Neural crest cell (in vitro differentiated cells): ENCODE measurements around the gene TACR3. TPM values are rescaled to one million over a fixed set of nuclear protein-coding genes. Genes with fewer than 3 reads are reported as not detected.
"Not testable (repeated sequence)": the region's sequence is repeated elsewhere in the genome, so short reads cannot be mapped to it uniquely, and the experiment has no call there.

Experiments used
- DNase-seq: peaks from one replicate; pipeline ENCODE4 v3.0.0; 2021; ENCODE audit warnings: low read depth, mixed read lengths, low spot score
- H3K27ac Mint-ChIP-seq: one replicate; pipeline ENCODE4 v1.8.0; 2021; ENCODE audit warnings: mild to moderate bottlenecking, mixed read lengths; ENCODE audit not compliant: unreplicated experiment
- H3K27me3 Mint-ChIP-seq: 2 replicates; pipeline ENCODE4 v1.8.0; 2021; ENCODE audit warnings: low read depth, mild to moderate bottlenecking, mixed read lengths
- H3K36me3 Mint-ChIP-seq: 2 replicates; pipeline ENCODE4 v1.8.0; 2021; ENCODE audit warnings: low read depth, mild to moderate bottlenecking, mixed read lengths
- H3K4me1 Mint-ChIP-seq: 2 replicates; pipeline ENCODE4 v1.8.0; 2021; ENCODE audit warnings: mixed read lengths
- H3K4me3 Mint-ChIP-seq: one replicate; pipeline ENCODE4 v1.8.0; 2021; ENCODE audit warnings: mild to moderate bottlenecking, mixed read lengths
- H3K9me3 Mint-ChIP-seq: 2 replicates; pipeline ENCODE4 v1.8.0; 2021; ENCODE audit warnings: mixed read lengths
- total RNA-seq: library from RNA; stranded (reverse); gene quantifications from 2 replicates; pipeline ENCODE4 v1.2.1, GENCODE V29; 2021
- TF ChIP-seq, protein P1 (sequence below): fragments of 200-600 bp; sonication (generic); conservative IDR thresholded peaks from 2 replicates; pipeline ENCODE4 v1.5.0; 2021; ENCODE audit warnings: antibody characterized with exemption, mild to moderate bottlenecking

Gene TACR3
- total RNA-seq, 1 donor from 2014 or later, result 0.82 TPM

DNA sequence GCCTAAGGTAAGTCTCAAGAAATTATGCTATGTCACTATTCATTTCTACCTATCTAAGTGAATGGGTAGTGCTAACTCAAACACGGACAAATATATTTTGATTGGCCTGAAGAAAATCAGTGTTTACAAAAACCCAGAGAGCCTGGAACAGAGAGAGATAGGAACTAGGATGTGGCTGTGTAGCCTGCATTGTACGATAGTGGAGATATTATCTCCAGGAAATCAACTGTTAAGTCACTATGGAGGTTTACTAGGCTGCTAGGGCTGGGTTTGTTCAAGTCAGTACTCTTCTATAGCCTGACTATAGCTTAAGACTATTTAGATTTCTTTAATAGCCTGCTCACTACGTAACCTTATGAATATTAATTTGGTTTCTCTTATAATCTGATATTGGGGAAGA is 127.9 kb downstream of the TACR3 start:
- Mint-ChIP-seq H3K27ac (no peak overlapping the region), H3K9me3 (no peaks in the 10 kb centered on the region), H3K36me3 (no peaks in the 10 kb centered on the region), H3K4me1 (peaks cover 5% of the 10 kb centered on the region), H3K27me3 (no peaks in the 10 kb centered on the region), H3K4me3 (no peak overlapping the region)
- TF ChIP-seq, protein P1, sequence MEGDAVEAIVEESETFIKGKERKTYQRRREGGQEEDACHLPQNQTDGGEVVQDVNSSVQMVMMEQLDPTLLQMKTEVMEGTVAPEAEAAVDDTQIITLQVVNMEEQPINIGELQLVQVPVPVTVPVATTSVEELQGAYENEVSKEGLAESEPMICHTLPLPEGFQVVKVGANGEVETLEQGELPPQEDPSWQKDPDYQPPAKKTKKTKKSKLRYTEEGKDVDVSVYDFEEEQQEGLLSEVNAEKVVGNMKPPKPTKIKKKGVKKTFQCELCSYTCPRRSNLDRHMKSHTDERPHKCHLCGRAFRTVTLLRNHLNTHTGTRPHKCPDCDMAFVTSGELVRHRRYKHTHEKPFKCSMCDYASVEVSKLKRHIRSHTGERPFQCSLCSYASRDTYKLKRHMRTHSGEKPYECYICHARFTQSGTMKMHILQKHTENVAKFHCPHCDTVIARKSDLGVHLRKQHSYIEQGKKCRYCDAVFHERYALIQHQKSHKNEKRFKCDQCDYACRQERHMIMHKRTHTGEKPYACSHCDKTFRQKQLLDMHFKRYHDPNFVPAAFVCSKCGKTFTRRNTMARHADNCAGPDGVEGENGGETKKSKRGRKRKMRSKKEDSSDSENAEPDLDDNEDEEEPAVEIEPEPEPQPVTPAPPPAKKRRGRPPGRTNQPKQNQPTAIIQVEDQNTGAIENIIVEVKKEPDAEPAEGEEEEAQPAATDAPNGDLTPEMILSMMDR, result no peak
- DNase-seq, result no peak

DNA sequence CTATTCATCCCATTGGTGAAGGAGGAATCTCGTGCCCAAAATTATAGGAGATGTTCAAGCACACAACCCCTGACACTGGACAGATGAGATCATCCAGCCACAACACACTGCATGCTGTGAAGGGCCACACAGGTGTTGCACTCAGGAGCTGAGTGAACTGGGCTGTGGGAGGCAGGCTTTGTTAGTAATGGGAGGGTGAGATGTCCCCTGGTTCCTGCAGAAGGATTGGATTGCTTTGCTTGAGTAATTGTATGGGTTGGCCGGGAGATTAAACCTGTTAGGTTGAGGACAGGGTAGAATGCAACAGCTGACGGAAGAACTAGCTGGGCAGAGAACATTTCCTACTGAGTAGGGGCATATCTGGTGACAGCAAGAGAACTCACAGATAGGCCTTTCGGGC is 152.2 kb downstream of the TACR3 start:
- Mint-ChIP-seq H3K27ac (no peak overlapping the region), H3K36me3 (no peaks in the 10 kb centered on the region), H3K9me3 (peaks cover 4% of the 10 kb centered on the region), H3K4me3 (no peak overlapping the region), H3K4me1 (no peaks in the 10 kb centered on the region), H3K27me3 (no peaks in the 10 kb centered on the region)
- TF ChIP-seq, protein P1, result no peak
- no peak for DNase-seq

DNA sequence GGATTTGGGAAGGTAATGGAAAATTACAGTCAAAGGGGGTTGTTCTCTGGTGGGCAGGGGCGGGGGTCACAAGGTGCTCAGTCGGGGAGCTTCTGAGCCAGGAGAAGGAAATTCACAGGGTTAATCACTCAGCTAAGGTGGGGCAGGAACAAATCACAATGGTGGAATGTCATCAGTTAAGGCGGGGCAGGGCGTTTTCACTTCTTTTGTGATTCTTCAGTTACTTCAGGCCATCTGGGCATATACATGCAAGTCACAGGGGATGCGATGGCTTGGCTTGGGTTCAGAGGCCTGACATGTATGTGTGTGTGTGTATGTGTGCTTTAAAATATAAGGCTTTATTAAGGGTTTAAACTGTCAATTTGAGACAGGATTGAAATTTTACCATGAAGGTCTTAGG is 160.6 kb downstream of the TACR3 start:
- not testable (repeated sequence) for H3K4me3 Mint-ChIP-seq, H3K4me1 Mint-ChIP-seq, H3K36me3 Mint-ChIP-seq, H3K9me3 Mint-ChIP-seq, DNase-seq, H3K27ac Mint-ChIP-seq, H3K27me3 Mint-ChIP-seq
